Measurements from ENCODE around the gene SULT1C2. TPM values are rescaled to one million over a fixed set of nuclear protein-coding genes. Genes with fewer than 3 reads are reported as not detected.

The SULT1C2 gene
- total and polyA plus RNA-seq, 2 of the 13 experiments (the other 11 are each of a cell fraction or from before 2014, with no cell fraction given): 4.0 to 6.2 TPM

- no peak overlapping the region for H3K9ac ChIP-seq (ENCODE audit: insufficient read depth, low read depth, low read length)
- POLR2A ChIA-PET: interaction anchor here (1.5 kb wide), 1 partner anchor 133 kb away, joined by 3 read pairs; the partner anchor contains the start of gene GCC2
- ATAC-seq: peak; percentile 28; the same call in 2 of the 3 replicates
These were observed 27.3 kb downstream of the SULT1C2 start for GRCh38 chr2:108316033-108316432.

More at GRCh38 chr2:108316033-108316432, 27.3 kb downstream of the SULT1C2 start:
- no peaks in the 10 kb centered on the region for H4K20me1 ChIP-seq (ENCODE audit: insufficient read depth, low read length)
- intact Hi-C loops (cut with micrococcal nuclease; ENCODE audit: unreplicated experiment) (no loop called here), in situ Hi-C loops (cut with HindIII; ENCODE audit: extremely low pct_ligation_motif_present, low pct_unique_long_range_greater_than_20kb) (no loop called here)
- H3K4me1 ChIP-seq (ENCODE audit: insufficient read depth, low read length): peaks cover 30% of the 10 kb centered on the region
- no peak overlapping the region for H3K27ac ChIP-seq (ENCODE audit: extremely low read length, insufficient read depth, low read length)
- H3K36me3 ChIP-seq (replicated peaks in 1 of 2; ENCODE audit: control insufficient read depth in 1 of 2, insufficient read depth in 2 of 2, low read length in 2 of 2): no peaks in the 10 kb centered on the region
- TF ChIP-seq ZNF687 (CRISPR knock-in tag; IDR thresholded peaks at IDR 0.05): no peak
- TF ChIP-seq ZSCAN22 (CRISPR knock-in tag; IDR thresholded peaks at IDR 0.05): no peak
- peak; percentile 85 to 86 for TF ChIP-seq MAFK (conservative IDR thresholded peaks at IDR 0.05 in 1 of 2, IDR thresholded peaks at IDR 0.05 in 1 of 2; ENCODE audit: low read length in 2 of 2)
- no peak for TF ChIP-seq ONECUT2 (CRISPR knock-in tag; IDR thresholded peaks at IDR 0.05)
- no peak for TF ChIP-seq ZNF552 (CRISPR knock-in tag; IDR thresholded peaks at IDR 0.05; ENCODE audit: borderline replicate concordance)
- no peak for TF ChIP-seq CBX2 (IDR thresholded peaks at IDR 0.05; ENCODE audit: low read depth, low read length)
- no peak for TF ChIP-seq CBX2 (CRISPR knock-in tag; IDR thresholded peaks at IDR 0.05; ENCODE audit: low read depth)
- TF ChIP-seq SSRP1 (CRISPR knock-in tag; IDR thresholded peaks at IDR 0.05): no peak
- no peak for TF ChIP-seq MTF2 (CRISPR knock-in tag; IDR thresholded peaks at IDR 0.05; ENCODE audit: borderline replicate concordance)
- TF ChIP-seq HOXA3 (CRISPR knock-in tag; IDR thresholded peaks at IDR 0.05): no peak
- TF ChIP-seq BATF2 (CRISPR knock-in tag; IDR thresholded peaks at IDR 0.05): no peak
- TF ChIP-seq MAFF (IDR thresholded peaks at IDR 0.05; ENCODE audit: low read depth, low read length): peak; percentile 83
- 9% methylated on average over 6 of the region's 6 CpGs for WGBS (ENCODE audit: low lambda C conversion rate)
- H3K4me3 ChIP-seq (replicated peaks in 1 of 3; ENCODE audit: insufficient read depth in 1 of 3, low read depth in 2 of 3, low read length in 3 of 3): no peak overlapping the region
- BruUV-seq (replicated peaks): no TSS peak
- H3K9me3 ChIP-seq (ENCODE audit: low read length): peaks cover 4% of the 10 kb centered on the region; the same call in 1 of the 2 replicates
- no peak overlapping the region for H2AFZ ChIP-seq (ENCODE audit: low read length)
- FAIRE-seq: no peak
- H3K79me2 ChIP-seq (ENCODE audit: insufficient read depth, low read length): no peaks in the 10 kb centered on the region
- DNase-seq (ENCODE audit: low spot score): no peak
- CTCF ChIA-PET (ENCODE audit: low intra/inter-chr PET ratio, low total read pairs): no interaction called here
- H3K4me2 ChIP-seq (ENCODE audit: low read depth, low read length): peak overlapping the region; percentile 48
- H3K27me3 ChIP-seq (ENCODE audit: control insufficient read depth in 1 of 2, insufficient read depth in 2 of 2, low read length in 2 of 2): no peaks in the 10 kb centered on the region
